Measurements from ENCODE around the gene RPL5. TPM values are rescaled to one million over a fixed set of nuclear protein-coding genes. Genes with fewer than 3 reads are reported as not detected.

The RPL5 gene
- polyA plus RNA-seq, 4 donors, result 1,004 to 2,638 (median 1,885) TPM

DNA sequence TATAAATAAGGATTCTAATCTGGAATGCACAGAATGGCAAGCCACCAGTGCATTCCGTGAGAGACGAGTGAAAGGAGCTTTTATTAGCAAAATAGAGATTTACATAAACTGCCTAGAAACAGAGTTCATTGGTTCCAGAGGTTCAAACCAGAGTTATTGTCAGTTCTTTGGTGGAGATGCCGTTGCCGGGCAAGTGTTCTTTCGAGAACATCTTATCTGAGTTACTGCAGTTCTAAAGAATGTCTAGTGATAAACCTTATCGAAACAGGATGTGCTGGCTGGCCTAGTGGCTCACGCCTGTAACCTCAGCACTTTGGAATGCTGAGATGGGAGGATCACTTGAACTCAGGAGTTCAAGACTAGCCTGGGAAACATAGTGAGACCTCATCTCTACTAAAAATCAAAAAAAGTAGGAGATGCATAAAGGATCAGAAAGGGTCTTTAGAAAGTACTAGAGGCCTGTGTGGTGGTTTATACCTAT is 27.1 kb upstream of the RPL5 start:
- DNase-seq (peak; percentile 90 to 98), FAIRE-seq (peak; percentile 96)
- Histone ChIP-seq H3K9me3 (ENCODE audit: control insufficient read depth in 2 of 2, insufficient read depth in 1 of 2, low read depth in 1 of 2, low read length in 1 of 2) (peaks cover 0 to 17% of the 10 kb centered on the region in 2 donors), H3K4me3 (ENCODE audit: low read depth in 1 of 3, low read length in 3 of 3) (no peak overlapping the region), H3K27ac (ENCODE audit: low read depth in 1 of 3, low read length in 2 of 3) (peak overlapping the region in 1 of 3 donors; percentile 73), H3K4me1 (ENCODE audit: control insufficient read depth in 3 of 3, insufficient read depth in 2 of 3, low read depth in 1 of 3, low read length in 2 of 3) (peaks cover 0 to 9% (median 2%) of the 10 kb centered on the region in 3 donors), H3K27me3 (ENCODE audit: control insufficient read depth in 3 of 3, insufficient read depth in 3 of 3, low read length in 3 of 3) (no peaks in the 10 kb centered on the region), H3K36me3 (ENCODE audit: control insufficient read depth in 3 of 3, insufficient read depth in 2 of 3, low read depth in 1 of 3, low read length in 3 of 3) (no peaks in the 10 kb centered on the region)
- 7 to 11% (median 8%) methylated on average over 7 of the region's 7 CpGs for WGBS, 3 donors

DNA sequence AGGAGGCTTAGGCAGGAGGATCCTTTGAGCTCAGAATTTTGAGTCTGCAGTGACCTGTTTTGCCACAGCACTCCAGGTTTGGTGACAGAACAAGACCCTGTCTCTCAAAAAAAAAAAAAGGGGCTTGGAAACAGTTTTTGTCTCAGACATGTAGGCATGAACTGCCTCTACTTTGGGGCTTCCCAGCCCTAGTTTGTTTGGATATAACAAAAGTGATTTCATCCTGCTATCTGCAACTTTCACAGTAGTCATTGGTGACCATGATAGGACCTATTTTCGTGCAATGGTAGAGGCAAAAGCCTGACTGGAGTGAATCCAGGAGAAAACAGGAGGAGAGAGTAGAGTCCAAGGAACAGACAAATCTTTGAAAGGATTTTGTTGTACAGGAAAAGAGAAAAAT is 26.6 kb upstream of the RPL5 start:
- no peak for FAIRE-seq
- no peaks in the 10 kb centered on the region for H3K27me3 ChIP-seq (ENCODE audit: control insufficient read depth in 3 of 3, insufficient read depth in 3 of 3, low read length in 3 of 3)
- peaks cover 0 to 17% of the 10 kb centered on the region in 2 donors for H3K9me3 ChIP-seq (ENCODE audit: control insufficient read depth in 2 of 2, insufficient read depth in 1 of 2, low read depth in 1 of 2, low read length in 1 of 2)
- H3K4me3 ChIP-seq (ENCODE audit: low read depth in 1 of 3, low read length in 3 of 3), result no peak overlapping the region
- H3K36me3 ChIP-seq (ENCODE audit: control insufficient read depth in 3 of 3, insufficient read depth in 2 of 3, low read depth in 1 of 3, low read length in 3 of 3), result no peaks in the 10 kb centered on the region
- 78 to 91% (median 91%) methylated on average over 1 of the region's 1 CpG for WGBS, 3 donors
- DNase-seq, result no peak
- peaks cover 0 to 9% (median 2%) of the 10 kb centered on the region in 3 donors for H3K4me1 ChIP-seq (ENCODE audit: control insufficient read depth in 3 of 3, insufficient read depth in 2 of 3, low read depth in 1 of 3, low read length in 2 of 3)
- H3K27ac ChIP-seq (ENCODE audit: low read depth in 1 of 3, low read length in 2 of 3), result peak overlapping the region in 1 of 3 donors; percentile 73

DNA sequence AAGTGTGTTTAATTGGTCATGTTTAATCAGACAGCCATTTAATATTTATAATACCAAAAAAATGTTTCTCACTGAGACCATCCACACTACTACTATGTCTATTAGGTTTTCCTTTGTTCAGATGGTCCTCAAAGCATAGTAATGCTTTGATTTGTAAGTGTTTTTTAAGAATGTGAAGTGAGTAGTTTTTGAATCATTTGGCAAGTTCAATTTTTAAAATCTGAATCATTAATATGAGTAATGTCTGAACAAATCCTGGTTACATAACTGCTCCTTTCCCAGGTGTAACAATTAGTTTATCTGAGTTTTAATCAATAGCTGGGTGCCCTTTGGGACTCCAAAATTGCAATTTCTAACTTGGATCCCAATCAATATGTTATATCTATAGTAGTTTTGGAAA is 23.5 kb upstream of the RPL5 start:
- no peaks in the 10 kb centered on the region for H3K27me3 ChIP-seq (ENCODE audit: control insufficient read depth in 3 of 3, insufficient read depth in 3 of 3, low read length in 3 of 3)
- peaks cover 0 to 9% (median 2%) of the 10 kb centered on the region in 3 donors for H3K4me1 ChIP-seq (ENCODE audit: control insufficient read depth in 3 of 3, insufficient read depth in 2 of 3, low read depth in 1 of 3, low read length in 2 of 3)
- no peaks in the 10 kb centered on the region for H3K36me3 ChIP-seq (ENCODE audit: control insufficient read depth in 3 of 3, insufficient read depth in 2 of 3, low read depth in 1 of 3, low read length in 3 of 3)
- DNase-seq (no peak), FAIRE-seq (no peak)
- no peak overlapping the region for H3K27ac ChIP-seq (ENCODE audit: low read depth in 1 of 3, low read length in 2 of 3)
- peaks cover 0 to 17% of the 10 kb centered on the region in 2 donors for H3K9me3 ChIP-seq (ENCODE audit: control insufficient read depth in 2 of 2, insufficient read depth in 1 of 2, low read depth in 1 of 2, low read length in 1 of 2)
- H3K4me3 ChIP-seq (ENCODE audit: low read depth in 1 of 3, low read length in 3 of 3), result no peak overlapping the region

DNA sequence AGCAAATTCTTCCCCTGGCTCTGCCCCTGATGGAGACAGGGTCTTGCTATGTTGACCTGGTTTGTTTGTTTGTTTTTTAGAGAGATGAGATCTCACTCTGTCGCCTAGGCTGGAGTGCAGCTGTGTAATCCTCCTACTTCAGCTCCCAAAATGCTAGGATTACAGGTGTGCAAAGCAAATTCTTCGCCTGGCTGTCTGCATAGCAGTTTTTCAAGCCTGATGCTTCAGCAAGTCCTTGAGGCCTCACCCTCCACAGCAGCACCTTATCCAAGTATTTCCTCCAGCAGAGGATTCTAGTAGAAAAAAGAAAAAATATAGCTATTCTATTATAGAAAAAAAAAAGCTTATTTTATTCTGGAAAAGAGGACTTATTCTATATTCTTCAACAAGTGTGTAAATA is 15.1 kb upstream of the RPL5 start:
- H3K4me3 ChIP-seq (ENCODE audit: low read depth in 1 of 3, low read length in 3 of 3), result no peak overlapping the region
- no peak for FAIRE-seq
- H3K4me1 ChIP-seq (ENCODE audit: control insufficient read depth in 3 of 3, insufficient read depth in 2 of 3, low read depth in 1 of 3, low read length in 2 of 3), result peaks cover 0 to 25% (median 3%) of the 10 kb centered on the region in 3 donors
- H3K9me3 ChIP-seq (ENCODE audit: control insufficient read depth in 2 of 2, insufficient read depth in 1 of 2, low read depth in 1 of 2, low read length in 1 of 2), result no peaks in the 10 kb centered on the region
- WGBS, 3 donors, result 47 to 73% (median 65%) methylated on average over 2 of the region's 2 CpGs
- H3K36me3 ChIP-seq (ENCODE audit: control insufficient read depth in 3 of 3, insufficient read depth in 2 of 3, low read depth in 1 of 3, low read length in 3 of 3), result no peaks in the 10 kb centered on the region
- no peak for DNase-seq
- peak overlapping the region in 1 of 3 donors; percentile 67 for H3K27ac ChIP-seq (ENCODE audit: low read depth in 1 of 3, low read length in 2 of 3)
- no peaks in the 10 kb centered on the region for H3K27me3 ChIP-seq (ENCODE audit: control insufficient read depth in 3 of 3, insufficient read depth in 3 of 3, low read length in 3 of 3)

- FAIRE-seq (peak; percentile 30), DNase-seq (peak; percentile 76 to 80)
- WGBS, 3 donors, result 8 to 56% (median 24%) methylated on average over 1 of the region's 1 CpG
- H3K27ac ChIP-seq (ENCODE audit: low read depth in 1 of 3, low read length in 2 of 3), result peak overlapping the region; percentile 20 to 67 (median 59)
- no peaks in the 10 kb centered on the region for H3K9me3 ChIP-seq (ENCODE audit: control insufficient read depth in 2 of 2, insufficient read depth in 1 of 2, low read depth in 1 of 2, low read length in 1 of 2)
- no peak overlapping the region for H3K4me3 ChIP-seq (ENCODE audit: low read depth in 1 of 3, low read length in 3 of 3)
- no peaks in the 10 kb centered on the region for H3K36me3 ChIP-seq (ENCODE audit: control insufficient read depth in 3 of 3, insufficient read depth in 2 of 3, low read depth in 1 of 3, low read length in 3 of 3)
- peaks cover 0 to 25% (median 3%) of the 10 kb centered on the region in 3 donors for H3K4me1 ChIP-seq (ENCODE audit: control insufficient read depth in 3 of 3, insufficient read depth in 2 of 3, low read depth in 1 of 3, low read length in 2 of 3)
- H3K27me3 ChIP-seq (ENCODE audit: control insufficient read depth in 3 of 3, insufficient read depth in 3 of 3, low read length in 3 of 3), result no peaks in the 10 kb centered on the region
Observed at GRCh38 chr1:92817137-92817697, 14.6 kb upstream of the RPL5 start.

- Histone ChIP-seq H3K4me1 (ENCODE audit: control insufficient read depth in 3 of 3, insufficient read depth in 2 of 3, low read depth in 1 of 3, low read length in 2 of 3) (peaks cover 0 to 25% (median 3%) of the 10 kb centered on the region in 3 donors), H3K27me3 (ENCODE audit: control insufficient read depth in 3 of 3, insufficient read depth in 3 of 3, low read length in 3 of 3) (no peaks in the 10 kb centered on the region), H3K9me3 (ENCODE audit: control insufficient read depth in 2 of 2, insufficient read depth in 1 of 2, low read depth in 1 of 2, low read length in 1 of 2) (no peaks in the 10 kb centered on the region), H3K27ac (ENCODE audit: low read depth in 1 of 3, low read length in 2 of 3) (peak overlapping the region in 1 of 3 donors; percentile 67), H3K36me3 (ENCODE audit: control insufficient read depth in 3 of 3, insufficient read depth in 2 of 3, low read depth in 1 of 3, low read length in 3 of 3) (no peaks in the 10 kb centered on the region), H3K4me3 (ENCODE audit: low read depth in 1 of 3, low read length in 3 of 3) (no peak overlapping the region)
- DNase-seq (peak; percentile 28 to 35), FAIRE-seq (no peak)
- WGBS, 3 donors, result 84 to 93% (median 90%) methylated on average over 3 of the region's 3 CpGs
Observed at GRCh38 chr1:92817986-92818764, 13.7 kb upstream of the RPL5 start.

- H3K27ac ChIP-seq (ENCODE audit: low read depth in 1 of 3, low read length in 2 of 3), result no peak overlapping the region
- H3K9me3 ChIP-seq (ENCODE audit: control insufficient read depth in 2 of 2, insufficient read depth in 1 of 2, low read depth in 1 of 2, low read length in 1 of 2), result no peaks in the 10 kb centered on the region
- H3K36me3 ChIP-seq (ENCODE audit: control insufficient read depth in 3 of 3, insufficient read depth in 2 of 3, low read depth in 1 of 3, low read length in 3 of 3), result no peaks in the 10 kb centered on the region
- H3K27me3 ChIP-seq (ENCODE audit: control insufficient read depth in 3 of 3, insufficient read depth in 3 of 3, low read length in 3 of 3), result no peaks in the 10 kb centered on the region
- WGBS, 3 donors, result 71 to 77% (median 71%) methylated on average over 3 of the region's 3 CpGs
- H3K4me1 ChIP-seq (ENCODE audit: control insufficient read depth in 3 of 3, insufficient read depth in 2 of 3, low read depth in 1 of 3, low read length in 2 of 3), result peaks cover 0 to 25% (median 3%) of the 10 kb centered on the region in 3 donors
- no peak for FAIRE-seq
- DNase-seq, result no peak
- H3K4me3 ChIP-seq (ENCODE audit: low read depth in 1 of 3, low read length in 3 of 3), result no peak overlapping the region
Observed at GRCh38 chr1:92820024-92820423, 11.8 kb upstream of the RPL5 start.

- 88 to 92% (median 92%) methylated on average over 3 of the region's 3 CpGs for WGBS, 3 donors
- DNase-seq (no peak), FAIRE-seq (no peak)
- Histone ChIP-seq H3K27me3 (ENCODE audit: control insufficient read depth in 3 of 3, insufficient read depth in 3 of 3, low read length in 3 of 3) (no peaks in the 10 kb centered on the region), H3K27ac (ENCODE audit: low read depth in 1 of 3, low read length in 2 of 3) (no peak overlapping the region), H3K4me1 (ENCODE audit: control insufficient read depth in 3 of 3, insufficient read depth in 2 of 3, low read depth in 1 of 3, low read length in 2 of 3) (peaks cover 0 to 25% (median 3%) of the 10 kb centered on the region in 3 donors), H3K9me3 (ENCODE audit: control insufficient read depth in 2 of 2, insufficient read depth in 1 of 2, low read depth in 1 of 2, low read length in 1 of 2) (no peaks in the 10 kb centered on the region), H3K4me3 (ENCODE audit: low read depth in 1 of 3, low read length in 3 of 3) (no peak overlapping the region), H3K36me3 (ENCODE audit: control insufficient read depth in 3 of 3, insufficient read depth in 2 of 3, low read depth in 1 of 3, low read length in 3 of 3) (no peaks in the 10 kb centered on the region)
Observed at GRCh38 chr1:92820551-92820950, 11.3 kb upstream of the RPL5 start.
